Sigmoid colon (tissue), 4 donors: Measurements from ENCODE around the gene MAPKAPK5.

Source experiments
- POLR2A ChIP-seq, 2 donors: fragments of 450-650 bp; IDR thresholded peaks; one replicate each; pipeline ENCODE4 v1.6.1; 2016; ENCODE audit warnings: antibody characterized with exemption in 2 of 2, mild to moderate bottlenecking in 2 of 2, moderate library complexity in 2 of 2
- POLR2AphosphoS5 ChIP-seq, 4 donors: sonication (generic); formaldehyde crosslinking; IDR thresholded peaks; one replicate each; pipeline ENCODE4 v1.6.1; 2017; ENCODE audit warnings: antibody characterized with exemption in 4 of 4
- TF ChIP-seq, protein P1 (sequence below), 4 experiments: fragments of 450-650 bp in 3 of 4; fragments of 200-600 bp in 1 of 4; IDR thresholded peaks; one replicate each; pipeline ENCODE4 v1.5.1; 2016 to 2019; ENCODE audit warnings: antibody characterized with exemption in 4 of 4, mild to moderate bottlenecking in 3 of 4, moderate library complexity in 2 of 4

DNA sequence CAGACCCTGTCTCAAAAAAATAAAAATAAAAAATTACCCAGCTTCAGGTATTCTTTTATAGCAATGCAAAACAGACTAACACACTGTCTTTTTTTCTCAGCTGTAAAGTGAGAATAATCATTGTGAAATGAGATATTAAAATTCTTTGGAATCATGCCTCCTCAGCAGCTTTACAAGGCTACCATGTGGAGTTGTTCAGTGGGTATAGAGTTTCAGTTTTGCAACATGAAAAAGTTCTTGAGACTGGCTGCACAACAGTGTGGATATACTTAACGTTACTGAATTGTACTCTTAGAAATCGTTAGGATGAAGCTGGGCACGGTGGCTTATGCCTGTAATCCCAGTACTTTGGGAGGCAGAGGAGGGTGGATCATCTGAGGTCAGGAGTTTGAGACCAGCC lies 15.7 kb upstream of the MAPKAPK5 start:
- TF ChIP-seq POLR2AphosphoS5 (IDR thresholded peaks at IDR 0.05) = no peak
- TF ChIP-seq POLR2A (IDR thresholded peaks at IDR 0.05) = no peak
- TF ChIP-seq, protein P1, sequence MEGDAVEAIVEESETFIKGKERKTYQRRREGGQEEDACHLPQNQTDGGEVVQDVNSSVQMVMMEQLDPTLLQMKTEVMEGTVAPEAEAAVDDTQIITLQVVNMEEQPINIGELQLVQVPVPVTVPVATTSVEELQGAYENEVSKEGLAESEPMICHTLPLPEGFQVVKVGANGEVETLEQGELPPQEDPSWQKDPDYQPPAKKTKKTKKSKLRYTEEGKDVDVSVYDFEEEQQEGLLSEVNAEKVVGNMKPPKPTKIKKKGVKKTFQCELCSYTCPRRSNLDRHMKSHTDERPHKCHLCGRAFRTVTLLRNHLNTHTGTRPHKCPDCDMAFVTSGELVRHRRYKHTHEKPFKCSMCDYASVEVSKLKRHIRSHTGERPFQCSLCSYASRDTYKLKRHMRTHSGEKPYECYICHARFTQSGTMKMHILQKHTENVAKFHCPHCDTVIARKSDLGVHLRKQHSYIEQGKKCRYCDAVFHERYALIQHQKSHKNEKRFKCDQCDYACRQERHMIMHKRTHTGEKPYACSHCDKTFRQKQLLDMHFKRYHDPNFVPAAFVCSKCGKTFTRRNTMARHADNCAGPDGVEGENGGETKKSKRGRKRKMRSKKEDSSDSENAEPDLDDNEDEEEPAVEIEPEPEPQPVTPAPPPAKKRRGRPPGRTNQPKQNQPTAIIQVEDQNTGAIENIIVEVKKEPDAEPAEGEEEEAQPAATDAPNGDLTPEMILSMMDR (IDR thresholded peaks at IDR 0.05) = no peak
